ENCODE data around the gene TMEM127.

DNA sequence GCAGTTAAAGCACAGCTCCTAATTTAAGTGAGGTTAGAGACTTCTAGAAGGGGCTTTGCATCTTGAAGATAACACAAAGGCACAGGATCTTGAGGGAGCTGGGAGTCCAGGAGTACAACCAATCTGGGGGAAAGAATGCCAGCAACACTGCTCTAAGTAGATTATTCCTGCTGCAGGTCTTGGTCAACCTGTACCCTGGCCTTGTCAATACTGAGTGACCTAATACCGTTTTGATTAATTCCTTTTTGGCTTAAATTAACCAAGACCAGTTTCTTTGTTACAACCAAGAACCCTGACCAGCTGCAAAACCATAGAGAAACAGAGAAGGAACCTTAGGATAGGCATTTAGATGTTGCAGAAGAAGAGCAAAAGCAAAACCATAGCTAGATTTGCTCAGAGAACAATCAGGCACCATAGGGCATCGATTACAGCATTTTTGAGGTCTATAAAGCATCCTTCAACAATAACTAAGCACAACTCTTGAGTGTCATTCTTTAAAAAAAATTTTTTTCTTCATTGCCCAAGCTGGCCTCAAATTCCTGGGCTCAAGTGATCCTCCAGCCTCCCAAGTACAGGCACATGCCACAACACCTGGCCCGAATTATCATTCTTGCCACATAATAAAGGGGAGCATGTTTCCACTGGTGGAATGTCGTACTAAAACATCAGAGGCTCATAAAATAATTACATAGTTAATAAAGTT, 63.5 kb downstream of the TMEM127 start:
- TF ChIP-seq, protein P1, sequence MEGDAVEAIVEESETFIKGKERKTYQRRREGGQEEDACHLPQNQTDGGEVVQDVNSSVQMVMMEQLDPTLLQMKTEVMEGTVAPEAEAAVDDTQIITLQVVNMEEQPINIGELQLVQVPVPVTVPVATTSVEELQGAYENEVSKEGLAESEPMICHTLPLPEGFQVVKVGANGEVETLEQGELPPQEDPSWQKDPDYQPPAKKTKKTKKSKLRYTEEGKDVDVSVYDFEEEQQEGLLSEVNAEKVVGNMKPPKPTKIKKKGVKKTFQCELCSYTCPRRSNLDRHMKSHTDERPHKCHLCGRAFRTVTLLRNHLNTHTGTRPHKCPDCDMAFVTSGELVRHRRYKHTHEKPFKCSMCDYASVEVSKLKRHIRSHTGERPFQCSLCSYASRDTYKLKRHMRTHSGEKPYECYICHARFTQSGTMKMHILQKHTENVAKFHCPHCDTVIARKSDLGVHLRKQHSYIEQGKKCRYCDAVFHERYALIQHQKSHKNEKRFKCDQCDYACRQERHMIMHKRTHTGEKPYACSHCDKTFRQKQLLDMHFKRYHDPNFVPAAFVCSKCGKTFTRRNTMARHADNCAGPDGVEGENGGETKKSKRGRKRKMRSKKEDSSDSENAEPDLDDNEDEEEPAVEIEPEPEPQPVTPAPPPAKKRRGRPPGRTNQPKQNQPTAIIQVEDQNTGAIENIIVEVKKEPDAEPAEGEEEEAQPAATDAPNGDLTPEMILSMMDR (IDR thresholded peaks at IDR 0.05) = no peak
- TF ChIP-seq POLR2A (IDR thresholded peaks at IDR 0.05) = no peak
- TF ChIP-seq EP300 (IDR thresholded peaks at IDR 0.05) = no peak

All from ovary (tissue), 3 donors.